WERI-Rb-1 (cell line): ENCODE data around the gene HMCN2.
A peak's percentile ranks its signal among the peaks of the same experiment; 100 is the strongest.
"Not testable (repeated sequence)": the region's sequence is repeated elsewhere in the genome, so short reads cannot be mapped to it uniquely, and the experiment has no call there.

Source experiments
- DNase-seq: peaks from one replicate; pipeline ENCODE4 v3.0.0-alpha.2; 2020
- H3K27ac ChIP-seq: fragments of 250-450 bp; sonication (Bioruptor Pico); 2 replicates; pipeline ENCODE4 v1.5.1; 2020; ENCODE audit warnings: mild to moderate bottlenecking, moderate library complexity
- H3K27me3 ChIP-seq: fragments of 250-450 bp; sonication (Bioruptor Pico); 2 replicates; pipeline ENCODE4 v1.5.1; 2021; ENCODE audit warnings: mild to moderate bottlenecking, low read depth, moderate library complexity; ENCODE audit not compliant: insufficient read depth, severe bottlenecking
- H3K36me3 ChIP-seq: fragments of 250-450 bp; sonication (Bioruptor Pico); 2 replicates; pipeline ENCODE4 v1.5.1; 2020; ENCODE audit warnings: mild to moderate bottlenecking, moderate library complexity
- H3K4me3 ChIP-seq: 2 replicates; pipeline ENCODE4 v1.5.1; 2011; ENCODE audit warnings: low read depth, mild to moderate bottlenecking, control low read depth, low read length
- H3K9me3 ChIP-seq: fragments of 250-450 bp; sonication (Bioruptor Pico); 2 replicates; pipeline ENCODE4 v1.5.1; 2021; ENCODE audit warnings: mild to moderate bottlenecking, moderate library complexity; ENCODE audit not compliant: severe bottlenecking
- CTCF ChIP-seq: IDR thresholded peaks from 2 replicates; pipeline ENCODE4 v1.5.1; 2011; ENCODE audit warnings: low read depth, mild to moderate bottlenecking, control low read depth, inconsistent platforms, low read length

HMCN2 gene

GRCh38 chr9:130431536-130432303, 166.2 kb downstream of the HMCN2 start:
- no peaks in the 10 kb centered on the region for H3K27me3 ChIP-seq
- H3K9me3 ChIP-seq: peaks cover 4% of the 10 kb centered on the region
- H3K36me3 ChIP-seq: no peaks in the 10 kb centered on the region
- no peak for TF ChIP-seq CTCF
- no peak overlapping the region for H3K27ac ChIP-seq
- DNase-seq: no peak
- H3K4me3 ChIP-seq: no peak overlapping the region

GRCh38 chr9:130432362-130432761, 166.8 kb downstream of the HMCN2 start:
- TF ChIP-seq CTCF: no peak
- Histone ChIP-seq H3K4me3 (no peak overlapping the region), H3K9me3 (peaks cover 4% of the 10 kb centered on the region), H3K36me3 (no peaks in the 10 kb centered on the region), H3K27ac (no peak overlapping the region), H3K27me3 (no peaks in the 10 kb centered on the region)
- DNase-seq: no peak

GRCh38 chr9:130432796-130433167, 167.2 kb downstream of the HMCN2 start:
- peak; percentile 12 for DNase-seq
- H3K9me3 ChIP-seq: peaks cover 4% of the 10 kb centered on the region

GRCh38 chr9:130433168-130433946, 167.8 kb downstream of the HMCN2 start:
- Histone ChIP-seq H3K36me3 (no peaks in the 10 kb centered on the region), H3K27me3 (no peaks in the 10 kb centered on the region), H3K9me3 (peaks cover 4% of the 10 kb centered on the region), H3K27ac (no peak overlapping the region), H3K4me3 (no peak overlapping the region)
- 0 out of 2 replicates have a peak, but pooled peaks have one; percentile 9 for TF ChIP-seq CTCF
- DNase-seq: no peak

More at GRCh38 chr9:130432796-130433167, 167.2 kb downstream of the HMCN2 start:
- no peaks in the 10 kb centered on the region for H3K36me3 ChIP-seq
- H3K27ac ChIP-seq: no peak overlapping the region
- no peaks in the 10 kb centered on the region for H3K27me3 ChIP-seq
- no peak overlapping the region for H3K4me3 ChIP-seq
- TF ChIP-seq CTCF: no peak

- no peak for DNase-seq
- TF ChIP-seq CTCF: no peak
- Histone ChIP-seq H3K36me3 (no peaks in the 10 kb centered on the region), H3K27ac (no peak overlapping the region), H3K9me3 (peaks cover 4% of the 10 kb centered on the region), H3K4me3 (no peak overlapping the region), H3K27me3 (no peaks in the 10 kb centered on the region)
These were observed 168.3 kb downstream of the HMCN2 start for GRCh38 chr9:130433947-130434262.

GRCh38 chr9:130434656-130435055, 169.1 kb downstream of the HMCN2 start:
- not testable (repeated sequence) for H3K9me3 ChIP-seq, H3K27ac ChIP-seq, H3K36me3 ChIP-seq, H3K27me3 ChIP-seq, H3K4me3 ChIP-seq, DNase-seq
